Osteoblast (primary cell): ENCODE results near the gene CNTFR. TPM values are rescaled to one million over a fixed set of nuclear protein-coding genes. Genes with fewer than 3 reads are reported as not detected.

Experiments
- DNase-seq: peaks from one replicate; pipeline ENCODE4 v3.0.0; 2011; ENCODE audit warnings: low spot score, mixed read lengths; ENCODE audit not compliant: insufficient read length; ENCODE audit errors: missing footprints
- H2AFZ ChIP-seq: 2 replicates; pipeline ENCODE4 v1.6.0; 2011; ENCODE audit warnings: mild to moderate bottlenecking, low read length
- H3K27ac ChIP-seq: 2 replicates; pipeline ENCODE4 v1.5.1; 2011; ENCODE audit warnings: mild to moderate bottlenecking, low read depth, low read length, moderate library complexity
- H3K27me3 ChIP-seq: 2 replicates; pipeline ENCODE4 v1.6.0; 2012; ENCODE audit warnings: mild to moderate bottlenecking, control low read depth, inconsistent platforms, low read length, moderate library complexity; ENCODE audit not compliant: insufficient read depth
- H3K36me3 ChIP-seq: 2 replicates; pipeline ENCODE4 v1.5.1; 2011; ENCODE audit warnings: mild to moderate bottlenecking, low read length, control low read depth, moderate library complexity; ENCODE audit not compliant: insufficient read depth
- H3K4me1 ChIP-seq: 2 replicates; pipeline ENCODE4 v1.5.1; 2011; ENCODE audit warnings: mild to moderate bottlenecking, low read length, control low read depth, moderate library complexity; ENCODE audit not compliant: insufficient read depth
- H3K4me2 ChIP-seq: 2 replicates; pipeline ENCODE4 v1.6.0; 2011; ENCODE audit warnings: mild to moderate bottlenecking, low read length; ENCODE audit not compliant: insufficient read depth
- H3K4me3 ChIP-seq: fragments of 200-600 bp; sonication (generic); 3 replicates; pipeline ENCODE4 v1.5.1; 2012; ENCODE audit warnings: mild to moderate bottlenecking, low read length, inconsistent platforms; ENCODE audit not compliant: insufficient read depth
- H3K79me2 ChIP-seq: 2 replicates; pipeline ENCODE4 v1.6.0; 2012; ENCODE audit warnings: mild to moderate bottlenecking, low read length, control low read depth, inconsistent platforms; ENCODE audit not compliant: insufficient read depth
- H3K9me3 ChIP-seq: 2 replicates; pipeline ENCODE4 v1.5.1; 2011; ENCODE audit warnings: low read depth, low read length, control low read depth
- H4K20me1 ChIP-seq: 2 replicates; pipeline ENCODE4 v1.6.0; 2012; ENCODE audit warnings: mild to moderate bottlenecking, low read length, control low read depth; ENCODE audit not compliant: insufficient read depth
- total RNA-seq: library from RNA; depleted of rRNA; stranded (reverse); fragments of >200 nt; gene quantifications from 2 replicates; pipeline ENCODE4 v1.2.3, GENCODE V29; 2012
- TF ChIP-seq, protein P1 (sequence below): IDR thresholded peaks from 2 replicates; pipeline ENCODE4 v1.5.1; 2011; ENCODE audit warnings: mild to moderate bottlenecking, low read depth, low read length, moderate library complexity; ENCODE audit errors: extremely low read depth

The CNTFR gene
- total RNA-seq, 1 donor: not detected

DNA sequence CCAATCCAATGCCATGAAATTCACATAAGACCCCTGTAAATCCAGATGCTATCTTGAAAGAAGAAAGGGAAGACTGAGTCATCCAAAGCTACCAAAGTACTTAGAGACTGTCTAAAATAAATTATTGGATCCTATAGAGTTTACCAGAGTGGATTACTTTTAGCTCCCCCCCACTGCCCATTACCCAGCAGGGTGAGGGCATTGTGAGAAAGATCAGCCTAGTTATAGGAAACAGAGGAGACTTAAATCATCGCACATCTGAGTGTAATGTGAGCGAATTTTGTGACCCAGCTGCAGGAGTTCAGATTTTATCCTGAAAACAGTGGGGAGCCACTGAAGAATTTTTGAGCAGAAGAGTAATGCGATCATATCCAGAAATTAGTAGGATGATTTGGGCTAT, 65.2 kb downstream of the CNTFR start:
- no peak for DNase-seq
- TF ChIP-seq, protein P1, sequence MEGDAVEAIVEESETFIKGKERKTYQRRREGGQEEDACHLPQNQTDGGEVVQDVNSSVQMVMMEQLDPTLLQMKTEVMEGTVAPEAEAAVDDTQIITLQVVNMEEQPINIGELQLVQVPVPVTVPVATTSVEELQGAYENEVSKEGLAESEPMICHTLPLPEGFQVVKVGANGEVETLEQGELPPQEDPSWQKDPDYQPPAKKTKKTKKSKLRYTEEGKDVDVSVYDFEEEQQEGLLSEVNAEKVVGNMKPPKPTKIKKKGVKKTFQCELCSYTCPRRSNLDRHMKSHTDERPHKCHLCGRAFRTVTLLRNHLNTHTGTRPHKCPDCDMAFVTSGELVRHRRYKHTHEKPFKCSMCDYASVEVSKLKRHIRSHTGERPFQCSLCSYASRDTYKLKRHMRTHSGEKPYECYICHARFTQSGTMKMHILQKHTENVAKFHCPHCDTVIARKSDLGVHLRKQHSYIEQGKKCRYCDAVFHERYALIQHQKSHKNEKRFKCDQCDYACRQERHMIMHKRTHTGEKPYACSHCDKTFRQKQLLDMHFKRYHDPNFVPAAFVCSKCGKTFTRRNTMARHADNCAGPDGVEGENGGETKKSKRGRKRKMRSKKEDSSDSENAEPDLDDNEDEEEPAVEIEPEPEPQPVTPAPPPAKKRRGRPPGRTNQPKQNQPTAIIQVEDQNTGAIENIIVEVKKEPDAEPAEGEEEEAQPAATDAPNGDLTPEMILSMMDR: no peak
- H3K27ac ChIP-seq: no peak overlapping the region

DNA sequence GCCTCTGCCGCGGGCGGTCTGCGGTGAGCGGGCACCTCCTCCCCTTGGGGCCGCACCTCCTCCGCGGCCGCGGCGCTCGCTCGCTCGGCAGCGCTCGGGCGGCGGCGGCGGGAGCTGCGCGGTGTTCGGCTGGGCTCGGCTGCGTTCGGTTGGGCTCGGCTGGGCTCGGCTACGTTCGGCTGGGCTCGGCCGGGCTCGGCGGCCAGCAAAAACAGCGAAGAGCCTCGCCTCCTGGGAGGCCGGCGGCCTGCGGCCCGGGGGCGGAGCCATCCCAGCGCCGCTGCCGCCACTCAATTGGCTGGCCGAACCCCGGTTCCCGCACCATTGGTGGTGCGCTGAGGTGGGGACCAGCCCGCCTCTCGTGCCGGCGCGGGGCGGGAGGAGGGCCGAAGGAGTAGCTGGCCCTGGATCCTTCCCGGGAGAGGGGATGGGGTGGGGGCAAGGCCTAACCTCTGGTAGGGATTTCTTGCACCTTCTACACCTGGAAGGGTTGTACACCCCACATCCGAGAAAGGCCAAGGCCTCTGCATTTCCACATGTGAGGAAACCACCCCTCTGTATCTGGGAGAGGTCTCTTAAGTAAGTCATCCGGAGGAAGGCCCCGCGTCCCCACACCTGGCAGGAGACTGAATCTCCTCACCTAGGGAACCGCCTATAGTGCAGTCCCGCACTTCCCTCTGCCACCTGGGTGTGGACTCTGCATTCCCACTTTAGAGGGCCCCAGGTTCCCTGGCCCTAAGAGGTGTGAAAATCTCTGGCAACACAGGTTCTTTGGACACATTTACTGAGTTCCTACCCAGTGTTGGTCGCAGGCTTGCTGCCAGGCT, 66.3 kb downstream of the CNTFR start, which contains the start of gene ENHO:
Gene ENHO, minus strand, starts transcription at position 20 of the 827 bp plus-strand sequence. CDS start 1,295 bp downstream, outside the sequence.
- TF ChIP-seq, protein P1: no peak

More for the DNA sequence above, 65.2 kb downstream of the CNTFR start:
- H3K4me1 ChIP-seq: no peaks in the 10 kb centered on the region
- H3K4me3 ChIP-seq: no peak overlapping the region
- no peak overlapping the region for H3K4me2 ChIP-seq
- no peaks in the 10 kb centered on the region for H3K9me3 ChIP-seq
- H3K36me3 ChIP-seq: no peaks in the 10 kb centered on the region
- no peak overlapping the region for H2AFZ ChIP-seq
- no peaks in the 10 kb centered on the region for H4K20me1 ChIP-seq
- peaks cover 41% of the 10 kb centered on the region for H3K27me3 ChIP-seq
- H3K79me2 ChIP-seq: no peaks in the 10 kb centered on the region

DNA sequence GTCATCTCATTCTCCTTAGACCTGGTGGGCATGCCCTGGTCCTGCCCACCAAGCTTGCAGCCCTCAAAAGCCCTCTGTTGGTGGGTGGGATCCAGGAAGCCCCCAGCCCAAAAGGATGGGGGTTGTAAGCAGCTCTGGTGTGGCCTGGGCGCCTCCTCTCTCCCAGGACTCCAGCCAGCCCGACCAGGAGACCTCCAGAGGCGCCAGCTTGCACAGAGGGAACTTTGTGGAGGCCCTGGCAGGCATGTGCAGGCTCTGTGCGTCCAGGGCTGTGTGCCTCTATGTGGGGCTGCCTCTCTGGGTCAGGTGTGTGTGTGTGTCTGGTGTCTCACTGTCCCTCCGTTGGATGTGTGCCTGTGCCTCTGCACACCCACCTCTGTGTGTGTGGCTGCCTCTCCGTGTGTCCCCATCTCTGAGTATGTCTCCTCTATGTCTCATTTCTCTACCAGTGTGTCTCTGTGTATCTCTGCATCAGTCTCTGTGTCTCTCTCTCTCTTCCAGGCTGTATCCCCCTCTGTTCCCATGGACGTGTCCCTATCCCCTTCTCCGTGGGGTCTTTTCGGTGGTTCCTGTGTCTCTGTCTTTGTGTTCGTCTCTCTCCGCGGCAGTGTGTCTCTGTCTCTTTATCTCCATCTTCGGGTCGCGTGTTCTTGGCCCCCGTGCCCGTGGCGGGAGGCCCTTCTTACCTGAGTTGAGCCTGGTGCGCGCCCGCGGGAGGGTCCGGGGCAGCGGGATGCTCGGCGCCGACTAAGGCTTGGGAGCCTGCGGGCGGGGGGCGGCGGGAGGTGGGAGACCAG, 67.2 kb downstream of the CNTFR start:
- H3K27ac ChIP-seq: no peak overlapping the region
- no peaks in the 10 kb centered on the region for H3K36me3 ChIP-seq
- H3K4me1 ChIP-seq: no peaks in the 10 kb centered on the region
- H3K79me2 ChIP-seq: no peaks in the 10 kb centered on the region
- peak overlapping the region; percentile 28 for H3K4me2 ChIP-seq
- no peaks in the 10 kb centered on the region for H4K20me1 ChIP-seq
- TF ChIP-seq, protein P1: no peak
- peak; percentile 62 for DNase-seq
- H3K4me3 ChIP-seq: peak overlapping the region; percentile 56
- peaks cover 45% of the 10 kb centered on the region for H3K27me3 ChIP-seq
- H2AFZ ChIP-seq: no peak overlapping the region
- no peaks in the 10 kb centered on the region for H3K9me3 ChIP-seq

More for the DNA sequence above, 66.3 kb downstream of the CNTFR start, which contains the start of gene ENHO:
- Histone ChIP-seq H3K27ac (no peak within 1 kb of the TSS), H3K36me3 (no peaks in the 10 kb centered on the region), H2AFZ (no peak within 1 kb of the TSS), H3K79me2 (no peaks in the 10 kb centered on the region), H3K4me1 (no peaks in the 10 kb centered on the region), H4K20me1 (no peaks in the 10 kb centered on the region), H3K27me3 (peaks cover 45% of the 10 kb centered on the region), H3K4me2 (peak within 1 kb of the TSS; percentile 50), H3K9me3 (no peaks in the 10 kb centered on the region), H3K4me3 (peak within 1 kb of the TSS; percentile 56)
- peak; percentile 100 for DNase-seq
